Erythroblast (primary cell): ENCODE data around the gene ZNF831.

Experiments used
- GATA1 ChIP-seq: IDR thresholded peaks from 2 replicates; pipeline ENCODE4 v1.6.1; 2011; ENCODE audit warnings: low read depth, mild to moderate bottlenecking, control low read depth, low read length, moderate library complexity
- POLR2A ChIP-seq: IDR thresholded peaks from 2 replicates; pipeline ENCODE4 v1.6.1; 2011; ENCODE audit warnings: mild to moderate bottlenecking, low read length

DNA sequence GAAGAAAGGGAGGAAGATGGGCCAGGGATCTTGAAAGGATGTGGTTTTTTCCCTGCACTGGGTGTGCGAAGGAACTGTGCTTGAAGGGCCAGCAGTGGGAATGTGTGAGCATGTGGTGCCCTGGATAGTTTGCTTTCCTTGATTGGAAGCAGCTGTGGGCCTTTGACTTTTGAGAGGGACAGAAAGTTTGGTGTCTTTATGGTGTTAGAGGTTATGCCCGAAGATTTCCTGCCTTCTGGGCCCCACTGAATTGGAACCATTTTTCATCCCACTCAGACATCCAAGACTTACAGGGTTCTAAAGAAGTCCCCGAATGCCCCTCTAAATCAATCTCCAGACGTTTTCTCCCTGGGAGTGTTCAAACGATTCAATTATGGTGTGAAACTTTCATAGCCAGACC lies 113.3 kb downstream of the ZNF831 start:
- TF ChIP-seq POLR2A = no peak
- no peak for TF ChIP-seq GATA1
